NCI-H128 (cell line): Measurements from ENCODE around the gene GAPDH.
A peak's percentile ranks its signal among the peaks of the same experiment; 100 is the strongest.
"Not testable (repeated sequence)": the region's sequence is repeated elsewhere in the genome, so short reads cannot be mapped to it uniquely, and the experiment has no call there.

Source experiments
- DNase-seq: peaks from one replicate; lab custom pipeline; 2025; ENCODE audit not compliant: unreplicated experiment; lab: John Stamatoyannopoulos, UW

GAPDH gene

DNA sequence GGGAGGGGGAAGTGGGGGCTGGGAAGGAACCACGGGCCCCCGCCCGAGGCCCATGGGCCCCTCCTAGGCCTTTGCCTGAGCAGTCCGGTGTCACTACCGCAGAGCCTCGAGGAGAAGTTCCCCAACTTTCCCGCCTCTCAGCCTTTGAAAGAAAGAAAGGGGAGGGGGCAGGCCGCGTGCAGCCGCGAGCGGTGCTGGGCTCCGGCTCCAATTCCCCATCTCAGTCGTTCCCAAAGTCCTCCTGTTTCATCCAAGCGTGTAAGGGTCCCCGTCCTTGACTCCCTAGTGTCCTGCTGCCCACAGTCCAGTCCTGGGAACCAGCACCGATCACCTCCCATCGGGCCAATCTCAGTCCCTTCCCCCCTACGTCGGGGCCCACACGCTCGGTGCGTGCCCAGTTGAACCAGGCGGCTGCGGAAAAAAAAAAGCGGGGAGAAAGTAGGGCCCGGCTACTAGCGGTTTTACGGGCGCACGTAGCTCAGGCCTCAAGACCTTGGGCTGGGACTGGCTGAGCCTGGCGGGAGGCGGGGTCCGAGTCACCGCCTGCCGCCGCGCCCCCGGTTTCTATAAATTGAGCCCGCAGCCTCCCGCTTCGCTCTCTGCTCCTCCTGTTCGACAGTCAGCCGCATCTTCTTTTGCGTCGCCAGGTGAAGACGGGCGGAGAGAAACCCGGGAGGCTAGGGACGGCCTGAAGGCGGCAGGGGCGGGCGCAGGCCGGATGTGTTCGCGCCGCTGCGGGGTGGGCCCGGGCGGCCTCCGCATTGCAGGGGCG is at the start of gene GAPDH:
Gene GAPDH (plus strand): TSS at position 595 of the 772 bp plus-strand sequence. CDS start 316 bp downstream, outside the sequence.
- peak; percentile 98 for DNase-seq

DNA sequence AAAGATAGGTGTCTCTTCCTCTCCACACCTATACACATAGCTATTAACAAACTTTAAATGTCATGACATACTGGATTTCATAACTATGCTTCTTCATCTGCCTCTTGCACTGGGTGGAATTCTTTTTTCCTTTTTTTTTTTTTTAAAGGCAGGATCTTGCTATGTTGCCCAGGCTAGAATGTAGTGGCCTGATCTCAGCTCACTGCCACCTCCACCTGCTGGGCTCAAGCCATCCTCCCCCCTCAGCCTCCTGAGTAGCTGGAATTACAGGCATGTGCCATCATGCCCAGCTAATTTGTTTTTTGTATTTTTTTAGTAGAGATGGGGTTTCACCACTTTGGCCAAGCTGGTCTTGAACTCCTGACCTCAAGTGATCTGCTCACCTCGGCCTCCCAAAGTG is 46.1 kb upstream of the GAPDH start:
- DNase-seq: no peak

DNA sequence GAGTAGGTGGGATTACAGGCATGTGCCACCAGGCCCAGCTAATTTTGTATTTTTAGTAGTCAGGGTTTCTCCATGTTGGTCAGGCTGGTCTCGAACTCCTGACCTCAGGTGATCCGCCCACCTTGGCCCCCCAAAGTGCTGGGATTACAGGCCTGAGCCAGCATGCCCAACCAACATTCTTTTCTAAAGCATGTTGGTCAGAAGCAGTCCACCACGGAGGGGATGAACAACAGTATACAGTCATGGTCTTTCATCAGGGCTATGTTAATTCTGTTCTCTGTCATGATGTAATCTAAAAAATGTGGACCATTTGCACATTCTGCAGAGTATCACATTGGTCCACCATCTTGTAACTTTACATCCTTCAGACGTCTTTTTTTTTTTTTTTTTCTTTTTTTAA is 44.9 kb upstream of the GAPDH start:
- no peak for DNase-seq

DNA sequence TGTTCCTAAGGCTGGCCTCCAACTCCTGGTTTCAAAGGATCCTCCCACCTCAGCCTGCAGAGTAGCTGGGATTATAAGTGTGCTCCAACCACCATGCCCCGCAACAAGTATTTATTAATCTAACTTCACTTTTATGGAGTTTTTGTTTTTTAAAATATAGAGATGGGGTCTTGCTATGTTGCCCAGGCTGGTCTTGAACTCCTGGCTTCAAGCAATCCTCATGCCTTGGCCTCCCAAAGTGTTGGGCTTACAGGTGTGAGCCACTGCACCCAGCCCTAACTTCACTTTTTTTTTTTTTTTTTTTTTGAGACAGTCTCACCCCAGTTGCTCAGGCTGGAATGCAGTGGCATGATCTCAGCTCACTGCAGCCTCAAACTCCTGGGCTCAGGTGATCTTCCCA is 43.6 kb upstream of the GAPDH start:
- DNase-seq: not testable (repeated sequence)

DNA sequence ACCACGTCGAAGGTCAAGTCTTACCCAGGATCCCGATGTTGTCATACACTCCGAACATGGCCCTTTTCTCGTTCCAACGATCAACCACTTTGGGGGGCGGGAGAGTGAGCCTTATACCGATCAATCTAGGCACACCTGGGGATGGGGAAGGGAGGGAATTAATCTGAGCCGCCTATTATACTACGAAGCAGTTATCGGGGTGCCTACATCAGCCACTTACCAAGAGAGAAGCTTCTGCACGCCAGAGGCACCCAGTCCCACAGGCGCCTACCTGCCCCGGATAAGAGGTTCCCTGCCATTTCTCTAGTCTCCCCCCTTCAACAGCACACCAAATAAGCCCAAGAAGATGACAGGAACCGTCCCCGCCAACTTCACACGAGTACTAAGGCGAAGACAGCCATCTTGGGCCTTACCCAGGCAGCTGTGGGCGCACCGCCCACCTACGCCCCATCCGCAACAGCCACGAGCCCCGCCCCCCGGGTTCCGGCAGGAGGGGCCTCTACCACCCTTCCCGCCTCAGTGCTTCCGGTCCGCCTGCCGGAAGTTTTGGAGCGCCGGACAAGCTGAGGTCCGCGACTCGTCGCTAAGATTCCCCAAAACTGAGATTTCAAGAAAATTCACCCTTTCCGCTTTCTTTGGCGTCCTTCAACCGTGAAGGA is 41.4 kb upstream of the GAPDH start, which contains the start of gene MRPL51:
Gene MRPL51 (minus strand): TSS at position 425 of the 659 bp plus-strand sequence. CDS start 126 bp downstream, at position 299.
- peak; percentile 96 for DNase-seq

DNA sequence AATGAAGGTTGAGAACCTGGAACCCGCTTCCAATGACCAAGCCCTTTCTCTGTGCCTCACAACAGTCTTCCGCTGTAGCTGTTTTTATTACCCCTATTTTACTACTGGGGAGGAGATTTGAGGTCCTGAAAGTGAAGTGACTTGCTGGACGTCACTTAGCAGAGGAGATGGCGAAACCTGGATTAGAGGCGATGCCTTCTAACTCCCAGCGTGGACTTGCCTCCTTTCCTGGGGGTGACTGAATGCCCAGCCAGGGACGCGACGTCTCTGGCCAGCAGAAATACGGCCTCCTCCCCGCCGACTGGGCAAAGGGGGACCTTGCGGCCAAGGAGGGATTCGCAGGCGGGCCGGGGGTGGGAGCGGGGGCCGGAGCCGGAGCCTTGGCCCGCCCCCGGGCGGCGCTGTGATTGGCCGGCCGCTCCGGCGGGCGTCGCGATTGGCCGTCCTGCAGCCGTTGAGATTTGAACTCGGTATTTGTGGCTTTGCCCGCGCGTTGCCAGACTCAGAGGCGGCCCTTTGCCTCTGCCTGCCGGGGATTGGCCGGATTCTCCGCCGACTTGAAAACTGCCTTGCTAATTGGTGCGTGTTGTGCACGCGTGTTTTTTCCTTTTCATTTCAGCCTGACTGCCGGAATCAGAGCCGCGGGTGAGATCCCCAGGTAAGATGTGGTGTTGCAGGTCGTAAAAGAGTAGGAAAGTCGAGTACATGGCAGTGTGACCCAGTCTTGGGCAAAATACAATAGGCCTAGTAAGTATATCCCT is 40.6 kb upstream of the GAPDH start, which contains the start of gene NCAPD2:
Gene NCAPD2 (plus strand): TSS at position 606 of the 761 bp plus-strand sequence. CDS start 997 bp downstream, outside the sequence.
- peak; percentile 96 for DNase-seq

DNA sequence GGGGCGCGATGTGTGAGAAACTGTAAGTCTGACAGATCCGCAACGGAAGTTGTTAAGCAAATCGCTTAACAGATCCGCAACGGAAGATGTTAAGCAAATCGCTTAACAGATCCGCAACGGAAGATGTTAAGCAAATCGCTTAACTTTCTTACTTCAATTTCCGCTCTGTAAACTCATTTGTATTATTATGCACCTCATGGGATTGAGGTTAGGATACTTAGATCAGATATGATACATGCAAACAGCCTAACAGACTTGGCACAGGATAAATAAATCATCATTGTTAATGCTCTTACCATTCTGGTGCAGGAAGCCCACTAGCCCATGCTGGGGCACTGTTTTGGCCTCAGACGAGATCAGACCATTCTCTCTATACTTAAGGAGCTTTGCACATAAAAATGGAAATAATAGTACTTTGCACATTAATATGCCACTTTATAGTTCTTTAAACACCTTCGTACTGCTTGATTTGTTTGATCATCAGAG is 40.0 kb upstream of the GAPDH start:
- no peak for DNase-seq

DNA sequence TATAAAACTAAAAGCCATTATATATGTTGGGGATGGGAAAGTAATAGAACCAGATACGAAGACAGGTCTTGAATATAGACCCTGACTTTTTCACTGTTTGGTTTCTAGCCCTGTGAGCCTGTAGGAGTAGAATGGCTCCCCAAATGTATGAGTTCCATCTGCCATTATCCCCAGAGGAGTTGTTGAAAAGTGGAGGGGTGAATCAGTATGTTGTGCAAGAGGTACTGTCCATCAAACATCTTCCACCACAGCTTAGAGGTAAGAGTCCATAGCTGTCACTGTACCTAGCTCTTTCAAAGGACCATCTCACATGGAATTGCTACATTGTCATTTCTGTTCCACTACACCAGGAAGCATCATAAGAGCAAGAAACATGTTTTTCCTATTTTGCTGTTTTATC is 39.3 kb upstream of the GAPDH start:
- DNase-seq: peak; percentile 2

DNA sequence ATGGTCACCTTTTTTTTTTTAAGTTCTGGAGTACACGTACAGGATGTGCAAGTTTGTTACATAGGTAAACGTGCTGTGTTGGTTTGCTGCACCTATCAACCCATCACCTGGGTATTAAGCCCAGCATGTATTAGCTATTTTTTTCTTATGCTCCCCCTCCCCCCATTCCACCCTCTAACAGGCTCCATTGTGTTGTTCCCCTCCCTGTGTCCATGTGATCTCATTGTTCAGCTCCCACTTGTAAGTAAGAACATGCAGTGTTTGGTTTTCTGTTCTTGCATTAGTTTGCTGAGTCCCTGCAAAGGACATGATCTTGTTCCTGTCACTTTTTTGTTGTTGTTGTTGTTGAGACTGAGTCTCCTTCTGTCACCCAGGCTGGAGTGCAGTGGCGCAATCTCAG is 37.0 kb upstream of the GAPDH start:
- DNase-seq: not testable (repeated sequence)

DNA sequence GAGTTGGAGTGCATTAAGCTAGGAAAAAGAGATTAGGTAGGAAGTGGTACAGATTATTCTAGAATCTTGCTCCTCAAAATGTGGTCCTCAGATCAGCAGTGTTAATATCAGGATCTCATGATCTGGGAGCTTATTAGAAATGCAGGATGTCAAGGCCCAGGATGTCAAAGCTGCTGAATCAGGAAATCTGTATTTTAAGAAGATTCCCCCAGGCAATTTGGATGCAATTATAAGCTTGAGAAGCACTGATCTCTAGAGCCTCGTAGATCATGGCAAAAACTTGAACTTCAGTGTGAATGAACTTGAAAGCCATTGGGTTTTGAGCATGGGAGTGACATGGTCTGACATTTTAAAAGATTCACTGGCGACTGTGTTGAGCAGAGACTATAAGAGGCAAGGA is 33.9 kb upstream of the GAPDH start:
- no peak for DNase-seq

DNA sequence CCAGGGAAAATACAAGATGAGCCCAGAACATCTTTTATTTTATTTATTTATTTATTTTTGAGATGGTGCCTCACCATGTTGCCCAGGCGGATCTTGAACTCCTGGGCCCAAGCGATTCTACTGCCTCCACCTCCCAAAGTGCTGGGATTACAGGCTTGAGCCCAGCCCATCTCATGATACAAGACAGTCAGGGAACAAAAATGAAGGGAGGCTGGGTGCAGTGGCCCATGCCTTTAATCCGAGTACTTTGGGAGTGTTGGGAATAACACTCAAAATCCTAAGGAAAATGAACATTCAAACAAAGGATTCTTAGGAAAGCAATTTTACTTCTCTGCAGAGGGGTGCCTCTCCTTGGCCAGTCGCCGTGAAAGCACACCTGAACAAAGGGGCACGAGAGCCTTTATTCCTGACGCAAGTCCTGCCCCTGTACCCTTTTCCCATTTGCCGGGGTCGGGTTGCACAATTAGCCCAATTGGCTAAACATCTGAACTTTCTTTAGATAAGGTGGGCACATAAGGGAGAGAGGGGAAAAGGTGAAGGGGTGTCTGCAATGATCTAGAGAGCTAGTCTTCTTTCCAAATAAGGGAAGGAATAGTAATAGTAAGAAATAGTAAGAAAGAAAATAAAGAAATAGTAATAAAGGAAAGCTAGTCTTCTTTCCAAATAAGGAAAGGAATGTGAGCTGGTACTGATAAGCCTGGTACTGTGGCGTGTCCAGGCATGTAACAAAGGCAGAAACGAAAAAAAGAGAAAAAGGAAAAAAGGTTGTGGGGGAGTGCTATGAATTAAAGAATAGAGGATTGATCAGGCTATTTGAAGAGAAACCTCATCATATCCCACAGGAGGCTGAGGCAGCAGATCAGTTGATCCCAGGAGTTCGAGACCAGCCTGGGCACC is 27.0 kb upstream of the GAPDH start:
- no peak for DNase-seq

DNA sequence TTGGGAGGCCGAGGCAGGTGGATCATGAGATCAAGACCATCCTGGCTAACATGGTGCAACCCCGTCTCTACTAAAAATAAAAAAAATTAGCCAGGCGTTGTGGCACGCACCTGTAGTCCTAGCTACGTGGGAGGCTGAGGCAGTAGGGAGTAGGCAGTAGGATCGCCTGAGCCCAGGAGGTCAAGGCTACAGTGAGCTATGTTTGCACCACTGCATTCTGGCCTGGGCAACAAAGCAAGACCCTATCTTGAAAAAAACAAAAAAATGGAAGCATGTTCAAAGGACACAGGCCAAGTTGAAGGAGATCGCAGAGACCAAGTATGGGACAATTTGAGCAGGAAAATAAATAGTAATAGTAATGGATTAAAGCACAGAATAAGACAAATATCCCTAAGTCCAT is 26.2 kb upstream of the GAPDH start:
- no peak for DNase-seq

DNA sequence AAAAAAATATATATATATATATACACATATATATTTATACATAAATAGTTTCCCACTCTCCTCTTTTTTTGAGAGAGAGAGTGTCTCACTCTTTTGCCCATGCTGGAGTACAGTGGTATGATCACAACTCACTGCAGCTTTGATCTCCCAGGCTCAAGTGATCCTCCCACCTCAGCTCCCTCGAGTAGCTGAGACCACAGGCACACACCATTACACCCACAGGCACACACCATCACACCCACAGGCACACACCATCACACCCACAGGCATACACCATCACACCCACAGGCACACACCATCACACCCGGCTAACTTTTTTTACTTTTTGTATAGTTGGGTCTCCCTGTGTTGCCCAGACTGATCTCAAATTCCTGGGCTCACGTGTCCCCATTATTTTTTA is 14.1 kb upstream of the GAPDH start:
- DNase-seq: no peak

DNA sequence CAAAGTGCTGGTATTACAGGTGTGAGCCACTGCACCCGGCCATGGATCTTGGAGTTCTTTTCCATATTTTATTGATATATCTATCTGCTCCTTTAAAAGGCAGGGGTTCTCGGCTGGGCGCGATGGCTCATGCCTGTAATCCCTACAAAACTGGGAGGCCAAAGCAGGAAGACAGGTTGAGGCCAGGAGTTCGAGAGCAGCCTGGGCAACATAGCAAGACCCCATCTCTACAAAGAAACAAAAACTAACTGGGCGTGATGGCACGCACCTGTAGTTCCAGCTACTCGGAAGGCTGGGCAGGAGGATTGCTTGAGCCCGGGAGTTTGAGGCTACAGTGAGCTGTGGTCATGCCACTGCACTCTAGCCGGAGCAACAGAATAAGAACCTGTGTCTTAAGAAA is 12.1 kb upstream of the GAPDH start:
- DNase-seq: no peak

DNA sequence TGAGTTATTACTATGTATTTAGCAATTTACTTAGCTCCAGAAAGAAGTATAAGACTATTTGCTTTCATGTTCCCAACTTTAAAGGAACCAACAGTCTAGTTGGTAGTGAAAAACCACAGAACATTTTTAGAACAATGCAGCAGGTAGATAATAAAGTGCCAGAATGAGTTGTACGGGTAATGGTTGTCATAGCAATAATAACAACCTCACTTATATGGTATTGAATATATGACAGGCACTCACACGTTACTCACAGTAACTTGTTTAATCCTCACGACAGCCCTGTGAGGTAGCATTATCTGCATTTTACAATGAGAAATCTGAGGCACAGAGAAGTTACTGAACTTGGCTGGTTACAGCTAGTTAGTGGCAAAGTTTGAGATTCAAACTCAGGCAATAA is 10.6 kb upstream of the GAPDH start:
- DNase-seq: no peak

DNA sequence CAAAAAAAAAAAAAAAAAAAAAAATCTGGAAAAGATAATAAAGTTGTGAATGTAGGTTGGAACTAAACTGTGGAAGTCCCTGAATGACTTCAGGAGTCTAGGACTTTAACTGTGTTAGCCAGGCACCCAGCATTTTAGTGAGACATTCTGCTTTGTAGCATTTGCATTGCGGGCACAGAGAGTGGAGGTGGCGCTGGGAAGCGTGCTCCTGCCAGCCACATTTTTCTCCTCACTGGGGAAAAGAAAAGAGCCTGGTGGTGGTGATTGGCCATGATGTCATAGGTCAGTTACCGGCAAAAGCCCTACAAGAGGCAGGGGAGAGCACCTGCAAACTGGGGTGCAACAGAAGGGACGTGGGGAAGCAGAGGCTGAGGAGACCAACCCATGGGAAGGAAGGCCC is 9.7 kb upstream of the GAPDH start:
- DNase-seq: no peak

DNA sequence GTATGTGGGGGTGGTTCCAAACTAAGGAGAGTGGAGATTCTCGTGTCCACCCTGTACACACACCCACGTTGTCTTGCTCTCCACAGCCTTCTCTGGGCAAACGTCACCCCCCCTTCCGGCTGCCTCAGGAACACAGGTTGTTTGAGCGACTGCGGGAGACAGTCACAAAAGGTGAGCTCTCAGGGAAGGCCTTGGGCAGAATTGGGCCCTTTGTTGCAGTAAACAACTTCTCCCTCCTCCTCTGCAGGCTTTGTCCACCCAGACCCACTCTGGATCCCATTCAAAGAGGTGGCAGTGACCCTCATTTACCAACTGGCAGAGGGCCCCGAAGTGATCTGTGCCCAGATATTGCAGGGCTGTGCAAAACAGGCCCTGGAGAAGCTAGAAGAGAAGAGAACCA is 8.1 kb upstream of the GAPDH start:
- DNase-seq: no peak

DNA sequence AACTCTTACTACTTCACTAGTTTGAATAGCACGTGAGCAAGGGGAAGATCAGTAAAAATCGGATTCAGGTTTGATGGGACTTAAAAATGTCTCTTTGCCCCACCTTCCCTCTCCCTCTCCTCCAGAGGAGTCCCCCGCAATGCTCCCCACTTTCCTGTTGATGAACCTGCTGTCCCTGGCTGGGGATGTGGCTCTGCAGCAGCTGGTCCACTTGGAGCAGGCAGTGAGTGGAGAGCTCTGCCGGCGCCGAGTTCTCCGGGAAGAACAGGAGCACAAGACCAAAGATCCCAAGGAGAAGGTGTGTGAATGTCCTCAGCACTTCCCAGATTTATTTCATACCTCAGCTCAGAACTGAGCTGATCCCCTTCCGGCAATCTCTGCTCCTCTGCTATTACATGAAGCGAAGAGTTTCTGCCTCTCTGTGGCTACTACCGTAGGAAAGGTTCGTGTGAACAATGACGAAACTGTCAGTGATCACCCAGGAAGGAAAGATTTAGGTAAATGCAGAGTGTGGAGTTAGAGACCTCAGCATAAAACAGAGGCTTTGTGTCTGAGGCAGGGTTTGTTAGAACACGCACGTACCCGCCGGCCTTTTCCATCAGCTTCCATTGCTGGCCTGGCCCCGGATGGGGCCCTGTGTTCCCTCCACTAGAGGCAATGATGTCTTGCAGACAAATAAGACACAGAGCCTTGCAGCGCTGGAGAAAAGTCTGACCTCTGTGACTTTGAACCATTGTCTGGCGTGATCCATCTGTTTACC is 7.4 kb upstream of the GAPDH start:
- no peak for DNase-seq

DNA sequence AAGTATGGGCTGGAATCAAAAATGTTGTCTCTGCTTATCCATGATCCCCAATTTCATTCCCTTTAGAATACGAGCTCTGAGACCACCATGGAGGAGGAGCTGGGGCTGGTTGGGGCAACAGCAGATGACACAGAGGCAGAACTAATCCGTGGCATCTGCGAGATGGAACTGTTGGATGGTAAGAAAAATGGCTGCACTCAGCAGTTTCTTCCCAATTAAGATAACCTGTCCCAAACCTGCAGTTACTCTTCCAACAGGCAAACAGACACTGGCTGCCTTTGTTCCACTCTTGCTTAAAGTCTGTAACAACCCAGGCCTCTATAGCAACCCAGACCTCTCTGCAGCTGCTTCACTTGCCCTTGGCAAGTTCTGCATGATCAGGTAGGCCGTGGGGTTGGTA is 6.6 kb upstream of the GAPDH start:
- no peak for DNase-seq
